Activated CD8-positive, alpha-beta T cell treated with anti-CD3 and anti-CD28 coated beads, Interleukin-2, amount 10 ng/mL, durations not matched to agents 7 days and 5 days (primary cell): ENCODE data around the gene GLP2R. TPM values are rescaled to one million over a fixed set of nuclear protein-coding genes. Genes with fewer than 3 reads are reported as not detected.

Experiments
- ATAC-seq: fragments of 150-1000 bp; cut with Tn5 transposase; one replicate; pipeline ENCODE4 v1.10.0; 2021; ENCODE audit warnings: moderate library complexity
- CTCF ChIA-PET: fragments of 350-600 bp; sonication (Branson Sonifier 250); formaldehyde crosslinking; loops from one replicate; lab custom pipeline; 2021; ENCODE audit warnings: antibody characterized with exemption; lab: Charles Lee
- POLR2A ChIA-PET: fragments of 350-600 bp; sonication (Branson Sonifier 250); formaldehyde crosslinking; loops from one replicate; lab custom pipeline; 2021; ENCODE audit warnings: antibody characterized with exemption; lab: Charles Lee
- DNase-seq: peaks from one replicate; pipeline ENCODE4 v3.0.0-alpha.2; 2020
- H3K27ac Mint-ChIP-seq: one replicate; pipeline ENCODE4 v1.8.0; 2021; ENCODE audit warnings: mild to moderate bottlenecking, mixed read lengths
- H3K27me3 Mint-ChIP-seq: one replicate; pipeline ENCODE4 v1.8.0; 2021; ENCODE audit warnings: low read depth, mixed read lengths
- H3K36me3 Mint-ChIP-seq: one replicate; pipeline ENCODE4 v1.8.0; 2021; ENCODE audit warnings: low read depth, mixed read lengths
- H3K4me1 Mint-ChIP-seq: one replicate; pipeline ENCODE4 v1.8.0; 2021; ENCODE audit warnings: low read depth, mixed read lengths
- H3K4me3 Mint-ChIP-seq: one replicate; pipeline ENCODE4 v1.8.0; 2021; ENCODE audit warnings: mild to moderate bottlenecking, mixed read lengths
- H3K9me3 Mint-ChIP-seq: one replicate; pipeline ENCODE4 v1.8.0; 2022; ENCODE audit warnings: mixed read lengths; ENCODE audit not compliant: insufficient read depth
- total RNA-seq, 2 experiments: library from RNA; stranded (reverse); gene quantifications; one replicate each; pipeline ENCODE4 v1.2.3, GENCODE V29; 2021

GLP2R gene
- total RNA-seq, 2 experiments from 2014 or later = not detected

- ATAC-seq = no peak
- Mint-ChIP-seq H3K27me3 (no peaks in the 10 kb centered on the region), H3K4me3 (no peak overlapping the region), H3K27ac (no peak overlapping the region), H3K4me1 (no peaks in the 10 kb centered on the region), H3K36me3 (no peaks in the 10 kb centered on the region), H3K9me3 (no peaks in the 10 kb centered on the region)
- no peak for DNase-seq
- POLR2A ChIA-PET = no interaction called here
- CTCF ChIA-PET = interaction anchor here (1.8 kb wide), 1 partner anchor 10 kb away, joined by 7 read pairs; no protein-coding TSS in a partner anchor
Observed at GRCh38 chr17:9934331-9934730, 108.6 kb downstream of the GLP2R start.

- CTCF ChIA-PET = interaction anchor here (1.1 to 1.8 kb wide), 2 partner anchors 11 kb away, joined by 5 to 7 read pairs; no protein-coding TSS in a partner anchor
- H3K27me3 Mint-ChIP-seq = no peaks in the 10 kb centered on the region
- H3K4me1 Mint-ChIP-seq = no peaks in the 10 kb centered on the region
- ATAC-seq (no peak), DNase-seq (no peak)
- no peaks in the 10 kb centered on the region for H3K36me3 Mint-ChIP-seq
- H3K9me3 Mint-ChIP-seq = no peaks in the 10 kb centered on the region
- no peak overlapping the region for H3K27ac Mint-ChIP-seq
- H3K4me3 Mint-ChIP-seq = no peak overlapping the region
- POLR2A ChIA-PET = no interaction called here
Observed at GRCh38 chr17:9935408-9935807, 109.7 kb downstream of the GLP2R start.

- no peak overlapping the region for H3K4me3 Mint-ChIP-seq
- no peaks in the 10 kb centered on the region for H3K9me3 Mint-ChIP-seq
- no peak for ATAC-seq
- no peak overlapping the region for H3K27ac Mint-ChIP-seq
- H3K36me3 Mint-ChIP-seq = no peaks in the 10 kb centered on the region
- H3K27me3 Mint-ChIP-seq = no peaks in the 10 kb centered on the region
- CTCF ChIA-PET = interaction anchor here (1.1 kb wide), 1 partner anchor 11 kb away, joined by 5 read pairs; no protein-coding TSS in a partner anchor
- POLR2A ChIA-PET = no interaction called here
- DNase-seq = no peak
- no peaks in the 10 kb centered on the region for H3K4me1 Mint-ChIP-seq
Observed at GRCh38 chr17:9936095-9936494, 110.4 kb downstream of the GLP2R start.

- Mint-ChIP-seq H3K9me3 (no peaks in the 10 kb centered on the region), H3K4me1 (no peaks in the 10 kb centered on the region), H3K4me3 (no peak overlapping the region), H3K27ac (no peak overlapping the region), H3K36me3 (no peaks in the 10 kb centered on the region), H3K27me3 (no peaks in the 10 kb centered on the region)
- CTCF ChIA-PET = no interaction called here
- ATAC-seq = no peak
- POLR2A ChIA-PET = no interaction called here
- DNase-seq = no peak
Observed at GRCh38 chr17:9937241-9937761, 111.6 kb downstream of the GLP2R start.

GRCh38 chr17:9937901-9938300 lies 112.2 kb downstream of the GLP2R start:
- no peaks in the 10 kb centered on the region for H3K9me3 Mint-ChIP-seq
- no peak for ATAC-seq
- no peaks in the 10 kb centered on the region for H3K36me3 Mint-ChIP-seq
- H3K4me1 Mint-ChIP-seq = no peaks in the 10 kb centered on the region
- H3K27me3 Mint-ChIP-seq = no peaks in the 10 kb centered on the region
- DNase-seq = no peak
- no peak overlapping the region for H3K27ac Mint-ChIP-seq
- ChIA-PET POLR2A (no interaction called here), CTCF (no interaction called here)
- H3K4me3 Mint-ChIP-seq = no peak overlapping the region

- H3K36me3 Mint-ChIP-seq = no peaks in the 10 kb centered on the region
- no peak for ATAC-seq
- no peak overlapping the region for H3K4me3 Mint-ChIP-seq
- CTCF ChIA-PET = no interaction called here
- DNase-seq = no peak
- no peaks in the 10 kb centered on the region for H3K4me1 Mint-ChIP-seq
- H3K27me3 Mint-ChIP-seq = no peaks in the 10 kb centered on the region
- no peak overlapping the region for H3K27ac Mint-ChIP-seq
- POLR2A ChIA-PET = no interaction called here
- H3K9me3 Mint-ChIP-seq = no peaks in the 10 kb centered on the region
Observed at GRCh38 chr17:9938764-9939163, 113.0 kb downstream of the GLP2R start.

- no peak overlapping the region for H3K27ac Mint-ChIP-seq
- CTCF ChIA-PET = no interaction called here
- H3K27me3 Mint-ChIP-seq = no peaks in the 10 kb centered on the region
- H3K4me3 Mint-ChIP-seq = no peak overlapping the region
- H3K4me1 Mint-ChIP-seq = no peaks in the 10 kb centered on the region
- no peaks in the 10 kb centered on the region for H3K36me3 Mint-ChIP-seq
- ATAC-seq (no peak), DNase-seq (no peak)
- POLR2A ChIA-PET = no interaction called here
- no peaks in the 10 kb centered on the region for H3K9me3 Mint-ChIP-seq
Observed at GRCh38 chr17:9940841-9941240, 115.1 kb downstream of the GLP2R start.

GRCh38 chr17:9941305-9941704 lies 115.6 kb downstream of the GLP2R start:
- ATAC-seq (no peak), DNase-seq (no peak)
- Mint-ChIP-seq H3K27ac (no peak overlapping the region), H3K36me3 (no peaks in the 10 kb centered on the region), H3K9me3 (no peaks in the 10 kb centered on the region), H3K4me3 (no peak overlapping the region), H3K4me1 (no peaks in the 10 kb centered on the region), H3K27me3 (no peaks in the 10 kb centered on the region)
- ChIA-PET CTCF (no interaction called here), POLR2A (no interaction called here)

Other genes starting within 250 kb of the GLP2R start
- gene CFAP52, start 249.3 kb upstream of the GLP2R start, total RNA-seq = not detected
- under 1 TPM; 0.16 to 0.18 TPM for gene USP43, start 180.4 kb upstream of the GLP2R start, total RNA-seq
- gene DHRS7C, start 34.3 kb upstream of the GLP2R start, total RNA-seq = not detected
- not detected for gene GSG1L2, start 3.8 kb upstream of the GLP2R start, total RNA-seq
- not detected for gene RCVRN, start 79.3 kb downstream of the GLP2R start, total RNA-seq